OCI-LY7 (cell line): Measurements from ENCODE around the gene PLAAT5.

Experiments
- EZH2phosphoT487 ChIP-seq: fragments of 200-600 bp; sonication (generic); IDR thresholded peaks from 2 replicates; pipeline ENCODE4 v1.6.1; 2018; ENCODE audit warnings: low read depth, borderline replicate concordance, mild to moderate bottlenecking, mixed run types, antibody characterized with exemption, low read length, moderate library complexity, mixed read lengths
- TF ChIP-seq, protein P1 (sequence below): fragments of 200-600 bp; sonication (generic); conservative IDR thresholded peaks from 2 replicates; pipeline ENCODE4 v1.5.1; 2014; ENCODE audit warnings: mild to moderate bottlenecking, antibody characterized with exemption, low read length, moderate library complexity, mixed read lengths

GRCh38 chr11:63523151-63523550 lies 32.2 kb upstream of the PLAAT5 start:
- TF ChIP-seq, protein P1, sequence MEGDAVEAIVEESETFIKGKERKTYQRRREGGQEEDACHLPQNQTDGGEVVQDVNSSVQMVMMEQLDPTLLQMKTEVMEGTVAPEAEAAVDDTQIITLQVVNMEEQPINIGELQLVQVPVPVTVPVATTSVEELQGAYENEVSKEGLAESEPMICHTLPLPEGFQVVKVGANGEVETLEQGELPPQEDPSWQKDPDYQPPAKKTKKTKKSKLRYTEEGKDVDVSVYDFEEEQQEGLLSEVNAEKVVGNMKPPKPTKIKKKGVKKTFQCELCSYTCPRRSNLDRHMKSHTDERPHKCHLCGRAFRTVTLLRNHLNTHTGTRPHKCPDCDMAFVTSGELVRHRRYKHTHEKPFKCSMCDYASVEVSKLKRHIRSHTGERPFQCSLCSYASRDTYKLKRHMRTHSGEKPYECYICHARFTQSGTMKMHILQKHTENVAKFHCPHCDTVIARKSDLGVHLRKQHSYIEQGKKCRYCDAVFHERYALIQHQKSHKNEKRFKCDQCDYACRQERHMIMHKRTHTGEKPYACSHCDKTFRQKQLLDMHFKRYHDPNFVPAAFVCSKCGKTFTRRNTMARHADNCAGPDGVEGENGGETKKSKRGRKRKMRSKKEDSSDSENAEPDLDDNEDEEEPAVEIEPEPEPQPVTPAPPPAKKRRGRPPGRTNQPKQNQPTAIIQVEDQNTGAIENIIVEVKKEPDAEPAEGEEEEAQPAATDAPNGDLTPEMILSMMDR, result no peak
- no peak for TF ChIP-seq EZH2phosphoT487
